IPS-11a (cell line): Measurements from ENCODE around the gene TMEM59.

Experiments
- H3K4me3 ChIP-seq: one replicate; pipeline ENCODE4 v1.5.1; 2013; ENCODE audit warnings: low read depth, low read length, control low read depth

TMEM59 gene

GRCh38 chr1:53986458-53986857 is 66.5 kb downstream of the TMEM59 start:
- H3K4me3 ChIP-seq = no peak overlapping the region

- H3K4me3 ChIP-seq = no peak overlapping the region
Observed at GRCh38 chr1:53984726-53985125, 68.3 kb downstream of the TMEM59 start.

- H3K4me3 ChIP-seq = no peak overlapping the region
Observed at GRCh38 chr1:53982763-53983104, 70.3 kb downstream of the TMEM59 start.

GRCh38 chr1:53982034-53982762 is 70.8 kb downstream of the TMEM59 start:
- no peak overlapping the region for H3K4me3 ChIP-seq

GRCh38 chr1:53981220-53981619 is 71.8 kb downstream of the TMEM59 start:
- no peak overlapping the region for H3K4me3 ChIP-seq

GRCh38 chr1:53979712-53980450 is 73.1 kb downstream of the TMEM59 start:
- H3K4me3 ChIP-seq = no peak overlapping the region
